ENCODE measurements around the gene RPL37. TPM values are rescaled to one million over a fixed set of nuclear protein-coding genes. Genes with fewer than 3 reads are reported as not detected.

Gene RPL37
- total and polyA plus RNA-seq, 2 experiments from 2014 or later = 68.7 to 534 TPM

GRCh38 chr5:40860711-40861110 is 25.7 kb upstream of the RPL37 start:
- H3K4me3 ChIP-seq = no peak overlapping the region
- no peaks in the 10 kb centered on the region for H3K4me1 ChIP-seq (ENCODE audit: insufficient read depth)
- no peak for DNase-seq (ENCODE audit: low spot score)
- no peak overlapping the region for H3K27ac ChIP-seq
- H3K27me3 ChIP-seq = no peaks in the 10 kb centered on the region
- TF ChIP-seq EZH2 (IDR thresholded peaks at IDR 0.05; ENCODE audit: borderline replicate concordance) (no peak), CTCF (IDR thresholded peaks at IDR 0.05; ENCODE audit: poor library complexity) (no peak), EZH2phosphoT487 (IDR thresholded peaks at IDR 0.05; ENCODE audit: low read depth, severe bottlenecking, unreplicated experiment) (no peak)
- no peaks in the 10 kb centered on the region for H3K79me2 ChIP-seq
- H3K9me3 ChIP-seq (ENCODE audit: low read depth) = no peaks in the 10 kb centered on the region
- no peak overlapping the region for H3K4me2 ChIP-seq
- no peak overlapping the region for H2AFZ ChIP-seq
- no peaks in the 10 kb centered on the region for H3K9me2 ChIP-seq (replicated peaks; ENCODE audit: insufficient read depth)
- no peaks in the 10 kb centered on the region for H3K36me3 ChIP-seq (replicated peaks; ENCODE audit: insufficient read depth, low read depth)
- no peaks in the 10 kb centered on the region for H4K20me1 ChIP-seq (ENCODE audit: insufficient read depth, poor library complexity, severe bottlenecking)

- Histone ChIP-seq H3K4me2 (no peak overlapping the region), H2AFZ (no peak overlapping the region), H3K27ac (no peak overlapping the region), H3K9me3 (ENCODE audit: low read depth) (no peaks in the 10 kb centered on the region), H3K79me2 (no peaks in the 10 kb centered on the region), H4K20me1 (ENCODE audit: insufficient read depth, poor library complexity, severe bottlenecking) (no peaks in the 10 kb centered on the region), H3K36me3 (replicated peaks; ENCODE audit: insufficient read depth, low read depth) (no peaks in the 10 kb centered on the region), H3K4me1 (ENCODE audit: insufficient read depth) (no peaks in the 10 kb centered on the region), H3K9me2 (replicated peaks; ENCODE audit: insufficient read depth) (no peaks in the 10 kb centered on the region), H3K4me3 (no peak overlapping the region), H3K27me3 (no peaks in the 10 kb centered on the region)
- WGBS (ENCODE audit: low lambda C conversion rate, missing lambda C conversion rate) = 85% methylated on average over 4 of the region's 4 CpGs
- DNase-seq (ENCODE audit: low spot score) = no peak
- TF ChIP-seq EZH2 (IDR thresholded peaks at IDR 0.05; ENCODE audit: borderline replicate concordance) (no peak), CTCF (IDR thresholded peaks at IDR 0.05; ENCODE audit: poor library complexity) (no peak), EZH2phosphoT487 (IDR thresholded peaks at IDR 0.05; ENCODE audit: low read depth, severe bottlenecking, unreplicated experiment) (no peak)
Measured at GRCh38 chr5:40853632-40854192, 18.7 kb upstream of the RPL37 start.

- WGBS (ENCODE audit: low lambda C conversion rate, missing lambda C conversion rate) = 95% methylated on average over 1 of the region's 1 CpG
Measured at GRCh38 chr5:40847525-40847924, 12.5 kb upstream of the RPL37 start.

More at GRCh38 chr5:40847525-40847924, 12.5 kb upstream of the RPL37 start:
- Histone ChIP-seq H4K20me1 (ENCODE audit: insufficient read depth, poor library complexity, severe bottlenecking) (no peaks in the 10 kb centered on the region), H3K79me2 (no peaks in the 10 kb centered on the region), H3K9me2 (replicated peaks; ENCODE audit: insufficient read depth) (no peaks in the 10 kb centered on the region), H3K27me3 (no peaks in the 10 kb centered on the region), H2AFZ (no peak overlapping the region), H3K4me1 (ENCODE audit: insufficient read depth) (no peaks in the 10 kb centered on the region), H3K36me3 (replicated peaks; ENCODE audit: insufficient read depth, low read depth) (no peaks in the 10 kb centered on the region), H3K9me3 (ENCODE audit: low read depth) (no peaks in the 10 kb centered on the region), H3K27ac (no peak overlapping the region), H3K4me3 (no peak overlapping the region), H3K4me2 (no peak overlapping the region)
- DNase-seq (ENCODE audit: low spot score) = no peak
- no peak for TF ChIP-seq EZH2phosphoT487 (IDR thresholded peaks at IDR 0.05; ENCODE audit: low read depth, severe bottlenecking, unreplicated experiment)
- no peak for TF ChIP-seq CTCF (IDR thresholded peaks at IDR 0.05; ENCODE audit: poor library complexity)
- TF ChIP-seq EZH2 (IDR thresholded peaks at IDR 0.05; ENCODE audit: borderline replicate concordance) = no peak
